ENCODE data around the gene PRAMEF12. TPM values are rescaled to one million over a fixed set of nuclear protein-coding genes. Genes with fewer than 3 reads are reported as not detected.

The PRAMEF12 gene
- total and polyA plus RNA-seq, 12 donors, result not detected

DNA sequence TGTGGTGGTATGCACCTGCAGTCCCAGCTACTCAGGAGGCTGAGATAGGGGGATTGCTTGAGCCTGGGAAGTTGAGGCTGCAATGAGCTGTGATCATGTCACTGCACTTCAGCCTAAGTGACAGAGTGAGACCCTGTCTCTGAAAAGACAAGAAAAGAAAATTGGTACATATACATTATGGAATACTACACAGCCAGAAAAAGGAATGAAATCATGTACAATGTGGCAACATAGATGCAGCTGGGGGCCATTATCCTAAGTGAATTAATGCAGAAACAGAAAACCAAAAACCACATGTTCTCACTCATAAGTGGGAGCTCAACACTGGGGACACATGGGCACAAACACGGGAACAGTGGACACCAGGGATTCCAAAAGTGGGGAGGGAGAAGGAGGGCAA lies 34.6 kb upstream of the PRAMEF12 start:
- TF ChIP-seq POLR2A (IDR thresholded peaks at IDR 0.05), result no peak
- TF ChIP-seq, protein P1, sequence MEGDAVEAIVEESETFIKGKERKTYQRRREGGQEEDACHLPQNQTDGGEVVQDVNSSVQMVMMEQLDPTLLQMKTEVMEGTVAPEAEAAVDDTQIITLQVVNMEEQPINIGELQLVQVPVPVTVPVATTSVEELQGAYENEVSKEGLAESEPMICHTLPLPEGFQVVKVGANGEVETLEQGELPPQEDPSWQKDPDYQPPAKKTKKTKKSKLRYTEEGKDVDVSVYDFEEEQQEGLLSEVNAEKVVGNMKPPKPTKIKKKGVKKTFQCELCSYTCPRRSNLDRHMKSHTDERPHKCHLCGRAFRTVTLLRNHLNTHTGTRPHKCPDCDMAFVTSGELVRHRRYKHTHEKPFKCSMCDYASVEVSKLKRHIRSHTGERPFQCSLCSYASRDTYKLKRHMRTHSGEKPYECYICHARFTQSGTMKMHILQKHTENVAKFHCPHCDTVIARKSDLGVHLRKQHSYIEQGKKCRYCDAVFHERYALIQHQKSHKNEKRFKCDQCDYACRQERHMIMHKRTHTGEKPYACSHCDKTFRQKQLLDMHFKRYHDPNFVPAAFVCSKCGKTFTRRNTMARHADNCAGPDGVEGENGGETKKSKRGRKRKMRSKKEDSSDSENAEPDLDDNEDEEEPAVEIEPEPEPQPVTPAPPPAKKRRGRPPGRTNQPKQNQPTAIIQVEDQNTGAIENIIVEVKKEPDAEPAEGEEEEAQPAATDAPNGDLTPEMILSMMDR (IDR thresholded peaks at IDR 0.05), result no peak
- H3K27me3 ChIP-seq, result peaks cover 3% of the 10 kb centered on the region
- H3K4me1 ChIP-seq (replicated peaks in 1 of 2), result no peaks in the 10 kb centered on the region
- no peaks in the 10 kb centered on the region for H3K36me3 ChIP-seq (replicated peaks in 1 of 2)
- H3K4me3 ChIP-seq, result no peak overlapping the region
- no peak overlapping the region for H3K27ac ChIP-seq
- intact Hi-C loops (cut with DNase I), result no loop called here
- WGBS, 4 donors, result 86 to 94% (median 90%) methylated on average over 1 of the region's 1 CpG
- H3K9me3 ChIP-seq (replicated peaks in 1 of 3), result no peaks in the 10 kb centered on the region
- DNase-seq, result no peak

DNA sequence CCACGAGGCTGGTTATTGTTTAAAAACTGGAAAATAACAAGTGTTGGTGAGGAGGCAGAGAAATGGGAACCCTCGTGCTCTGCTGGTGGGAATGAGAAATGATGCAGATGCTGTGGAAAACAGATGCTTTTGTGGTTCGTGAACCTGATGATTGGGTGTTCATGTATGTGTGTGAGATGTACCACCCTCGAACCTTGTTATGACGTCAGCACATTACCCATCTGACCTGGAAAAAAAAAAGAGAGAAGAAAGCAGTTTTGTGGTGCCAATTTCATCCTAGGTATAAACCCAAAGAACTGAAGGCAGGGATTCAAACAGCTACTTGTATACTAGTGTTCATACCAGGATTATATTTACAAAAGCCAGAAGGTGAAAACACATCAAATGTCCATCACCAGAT lies 33.9 kb upstream of the PRAMEF12 start:
- no peak overlapping the region for H3K4me3 ChIP-seq
- no peaks in the 10 kb centered on the region for H3K4me1 ChIP-seq (replicated peaks in 1 of 2)
- no peaks in the 10 kb centered on the region for H3K9me3 ChIP-seq (replicated peaks in 1 of 3)
- no peak for DNase-seq
- intact Hi-C loops (cut with DNase I), result no loop called here
- TF ChIP-seq, protein P1 (IDR thresholded peaks at IDR 0.05), result no peak
- TF ChIP-seq POLR2A (IDR thresholded peaks at IDR 0.05), result no peak
- H3K27me3 ChIP-seq, result peaks cover 10% of the 10 kb centered on the region
- WGBS, 4 donors, result 68 to 79% (median 74%) methylated on average over 5 of the region's 5 CpGs
- no peak overlapping the region for H3K27ac ChIP-seq
- H3K36me3 ChIP-seq (replicated peaks in 1 of 2), result no peaks in the 10 kb centered on the region

DNA sequence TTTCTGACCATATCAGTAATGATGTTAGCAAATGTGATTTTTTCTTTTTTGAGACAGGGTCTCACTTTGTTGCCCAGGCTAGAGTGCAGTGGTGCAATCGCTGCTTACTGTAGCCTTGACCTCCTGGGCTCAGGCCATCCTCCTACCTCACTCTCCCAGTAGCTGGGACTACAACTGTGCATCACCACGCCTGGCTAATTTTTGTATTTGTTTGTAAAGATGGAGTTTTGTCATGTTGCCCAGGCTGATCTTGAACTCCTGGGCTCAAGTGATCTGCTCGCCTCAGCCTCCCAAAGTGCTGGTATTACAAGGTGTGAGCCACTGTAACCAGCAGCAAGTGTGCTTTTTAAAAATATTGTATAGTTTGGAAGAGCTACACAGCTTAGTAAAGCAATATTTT lies 31.6 kb upstream of the PRAMEF12 start:
- 47 to 78% (median 60%) methylated on average over 3 of the region's 3 CpGs for WGBS, 4 donors
- Histone ChIP-seq H3K27ac (no peak overlapping the region), H3K9me3 (replicated peaks in 1 of 3) (no peaks in the 10 kb centered on the region), H3K27me3 (peaks cover 11% of the 10 kb centered on the region), H3K36me3 (replicated peaks in 1 of 2) (no peaks in the 10 kb centered on the region), H3K4me1 (replicated peaks in 1 of 2) (no peaks in the 10 kb centered on the region), H3K4me3 (no peak overlapping the region)
- no peak for TF ChIP-seq POLR2A (IDR thresholded peaks at IDR 0.05)
- TF ChIP-seq, protein P1 (IDR thresholded peaks at IDR 0.05), result no peak
- no peak for DNase-seq
- intact Hi-C loops (cut with DNase I), result no loop called here

DNA sequence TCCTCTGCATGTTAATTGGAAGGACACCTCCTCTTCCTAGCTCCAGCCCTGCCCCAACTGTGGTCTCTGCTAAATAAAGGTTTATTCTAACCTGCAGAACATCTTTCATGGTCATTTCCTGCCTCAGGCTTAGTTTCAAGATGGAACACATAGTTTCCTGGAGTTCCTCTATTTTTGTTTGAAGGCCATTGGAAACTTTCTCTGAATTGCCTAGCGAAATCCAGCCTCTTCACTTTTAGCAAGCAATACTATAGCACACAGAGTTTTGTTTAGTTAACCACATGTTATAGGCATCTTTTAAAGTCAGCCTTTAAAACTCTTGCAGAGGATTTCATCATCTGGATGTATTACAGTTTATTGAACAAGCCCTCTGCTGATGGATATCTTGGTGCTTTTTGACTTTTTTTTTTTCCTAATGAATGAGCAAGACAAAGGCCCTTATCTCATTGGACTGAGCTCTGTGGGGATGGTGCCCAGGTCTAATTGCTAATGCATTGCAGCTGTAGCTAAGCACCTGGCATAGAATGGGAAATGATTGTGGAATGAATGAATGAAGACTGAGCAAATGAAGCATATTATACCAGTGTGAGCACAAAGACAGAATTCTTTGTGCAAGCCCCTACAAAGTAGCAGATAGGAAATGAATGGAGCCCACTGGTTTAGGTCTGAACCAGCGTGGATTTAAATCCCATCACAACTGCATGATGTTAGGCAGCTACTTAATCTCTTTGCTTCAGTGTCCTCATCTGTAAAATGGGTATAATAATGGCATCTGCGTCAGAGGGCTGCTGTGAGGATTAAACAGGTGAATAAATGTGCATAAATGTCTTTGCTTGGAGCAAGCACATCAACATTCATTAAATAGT lies 28.2 kb upstream of the PRAMEF12 start:
- WGBS, 4 donors, result 58 to 68% (median 62%) methylated on average over 3 of the region's 3 CpGs
- intact Hi-C loops (cut with DNase I), result no loop called here
- no peak for TF ChIP-seq POLR2A (IDR thresholded peaks at IDR 0.05)
- TF ChIP-seq, protein P1 (IDR thresholded peaks at IDR 0.05), result no peak
- no peaks in the 10 kb centered on the region for H3K4me1 ChIP-seq (replicated peaks in 1 of 2)
- DNase-seq, result no peak
- no peak overlapping the region for H3K27ac ChIP-seq
- no peak overlapping the region for H3K4me3 ChIP-seq
- no peaks in the 10 kb centered on the region for H3K36me3 ChIP-seq (replicated peaks in 1 of 2)
- H3K27me3 ChIP-seq, result peaks cover 11% of the 10 kb centered on the region
- peaks cover 0 to 15% (median 0%) of the 10 kb centered on the region in 3 donors for H3K9me3 ChIP-seq (replicated peaks in 1 of 3)
